NCI-H1436 treated with DMSO at 0.1 percent for 48 hours (cell line): ENCODE results near the gene MSL3B.

Experiments used
- DNase-seq: peaks from one replicate; lab custom pipeline; 2025; lab: John Stamatoyannopoulos, UW

The MSL3B gene

DNA sequence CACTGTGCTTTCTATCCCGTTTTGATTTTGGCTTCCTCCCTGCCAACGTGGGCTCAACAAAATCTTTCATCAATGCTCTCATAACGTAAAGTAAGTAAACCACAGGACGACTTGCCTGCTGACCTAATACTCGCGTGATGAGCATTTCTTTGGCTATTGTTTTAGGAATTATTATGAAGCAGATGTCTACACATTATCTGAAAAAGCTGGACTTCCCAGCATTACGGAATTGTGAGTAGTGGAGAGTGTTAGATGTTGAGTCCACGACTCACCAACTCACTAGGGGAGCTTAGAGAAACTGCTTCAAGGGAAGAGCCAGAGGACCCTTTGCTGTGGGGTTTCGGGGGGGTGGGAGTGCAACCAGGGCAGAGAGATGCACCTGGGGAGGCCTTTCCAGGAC lies 35.8 kb downstream of the MSL3B start:
- DNase-seq = no peak

DNA sequence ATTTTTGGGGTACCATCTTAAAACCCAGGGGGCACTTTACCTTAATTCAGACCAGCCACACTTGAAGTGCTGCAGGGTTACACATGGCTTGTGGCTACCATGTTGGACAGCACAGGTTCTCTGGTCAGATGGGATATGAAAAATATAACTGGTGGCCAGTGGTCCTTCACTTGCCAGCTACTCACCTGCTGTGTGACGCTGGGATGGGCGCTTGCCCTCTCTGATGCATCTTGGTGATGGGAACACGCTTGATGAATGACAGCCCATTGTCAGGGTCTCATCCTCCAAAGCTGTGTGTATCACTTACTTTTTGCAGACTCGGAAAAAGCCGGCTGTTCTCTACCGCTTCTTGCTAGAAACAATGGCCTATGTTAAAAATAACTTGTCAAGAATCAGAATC lies 36.3 kb downstream of the MSL3B start:
- no peak for DNase-seq

GRCh38 chr2:233831011-233831721 lies 37.0 kb downstream of the MSL3B start:
- peak; percentile 27 for DNase-seq

- DNase-seq = no peak
Observed at GRCh38 chr2:233830111-233830802, 37.9 kb downstream of the MSL3B start.

- no peak for DNase-seq
Observed at GRCh38 chr2:233829193-233830110, 38.7 kb downstream of the MSL3B start.

DNA sequence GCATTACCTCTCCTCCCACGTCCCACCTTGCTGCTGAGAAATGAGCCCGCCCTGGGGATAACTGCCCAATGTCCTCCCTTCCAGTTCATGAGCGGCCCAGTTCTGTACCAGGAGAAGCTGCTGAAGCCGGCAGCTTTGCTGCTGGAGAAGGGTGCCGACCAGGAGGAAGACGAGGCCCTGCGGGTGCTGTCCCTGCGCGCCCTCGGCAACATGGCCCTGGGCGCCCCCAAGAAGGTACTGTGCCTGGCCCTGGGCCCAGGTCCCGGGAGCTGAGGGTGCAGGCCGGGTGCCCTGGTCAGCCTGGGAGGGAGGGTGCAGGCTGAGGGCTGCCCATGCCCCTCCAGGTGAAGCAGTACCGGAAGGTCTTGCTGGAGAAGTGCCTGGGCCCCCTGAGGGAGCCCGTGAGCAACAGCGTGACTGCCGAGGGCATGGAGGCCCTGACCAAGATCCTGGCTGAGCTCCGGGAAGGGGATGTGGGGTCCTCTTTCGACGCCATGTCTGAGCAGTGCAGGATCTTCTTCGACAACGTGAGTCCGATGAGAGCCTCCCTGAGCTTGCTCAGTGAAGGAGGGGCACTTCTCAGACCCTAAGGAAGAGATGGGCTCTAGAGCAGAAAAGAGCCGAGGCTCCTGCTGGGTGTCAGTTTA lies 39.5 kb downstream of the MSL3B start:
- no peak for DNase-seq

GRCh38 chr2:233824373-233824772 lies 43.8 kb downstream of the MSL3B start:
- DNase-seq = no peak

- DNase-seq = no peak
Observed at GRCh38 chr2:233823731-233824121, 44.5 kb downstream of the MSL3B start.

- DNase-seq = no peak
Observed at GRCh38 chr2:233822781-233823730, 45.1 kb downstream of the MSL3B start.

DNA sequence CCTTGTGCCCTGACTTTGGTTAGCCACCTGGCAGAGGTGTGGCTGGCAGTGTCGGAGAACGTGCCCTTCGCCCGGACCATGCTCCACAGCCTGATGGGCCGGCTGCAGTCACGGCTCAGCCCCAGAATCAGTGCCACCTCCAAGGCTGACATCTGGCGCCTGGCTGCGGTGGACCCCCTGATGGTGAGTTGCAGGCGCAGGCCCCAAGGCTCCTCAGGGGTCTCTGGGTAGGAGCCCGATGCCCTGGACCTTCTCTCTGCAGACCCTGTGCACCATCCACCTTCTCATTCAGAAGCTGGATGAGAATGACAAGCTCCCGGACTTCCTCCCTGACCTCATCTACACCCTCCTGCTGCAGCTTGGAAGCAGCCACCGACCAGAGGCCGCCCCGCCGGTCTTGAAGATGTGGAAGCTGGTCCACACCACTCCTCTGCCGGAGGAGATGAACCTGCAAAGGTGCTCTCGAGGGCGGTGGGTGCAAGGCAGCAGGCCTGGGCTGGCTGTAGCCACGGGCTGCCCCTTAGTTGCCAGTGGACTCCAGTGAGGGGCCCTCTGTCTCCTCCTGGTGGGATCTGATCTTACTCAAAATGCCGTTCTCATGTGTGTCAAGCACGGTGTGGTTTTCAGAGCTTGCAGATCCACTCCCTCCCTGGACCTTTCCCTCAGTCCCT lies 46.0 kb downstream of the MSL3B start:
- DNase-seq = no peak

- DNase-seq = no peak
Observed at GRCh38 chr2:233821709-233822100, 46.5 kb downstream of the MSL3B start.

DNA sequence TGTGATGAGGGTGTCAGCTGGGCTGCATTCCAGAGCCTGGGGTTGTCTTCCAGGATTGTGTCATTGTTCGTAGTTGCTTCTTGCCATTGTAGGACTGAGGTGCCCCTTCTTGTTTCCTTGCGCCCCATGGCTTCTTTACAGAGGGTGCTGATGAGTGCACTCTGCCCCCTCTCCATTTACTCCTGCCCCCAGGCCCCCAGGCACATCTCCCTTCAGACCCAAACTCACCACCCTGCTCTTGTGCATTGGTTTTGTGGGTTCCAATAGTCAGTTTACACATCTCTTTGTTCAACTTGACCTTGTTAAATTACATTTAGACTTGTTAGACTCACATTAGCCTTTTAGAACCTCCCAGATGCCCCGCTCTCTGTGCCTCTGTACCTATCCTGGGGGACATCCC lies 47.0 kb downstream of the MSL3B start:
- DNase-seq = no peak

- no peak for DNase-seq
Observed at GRCh38 chr2:233820774-233821105, 47.4 kb downstream of the MSL3B start.

DNA sequence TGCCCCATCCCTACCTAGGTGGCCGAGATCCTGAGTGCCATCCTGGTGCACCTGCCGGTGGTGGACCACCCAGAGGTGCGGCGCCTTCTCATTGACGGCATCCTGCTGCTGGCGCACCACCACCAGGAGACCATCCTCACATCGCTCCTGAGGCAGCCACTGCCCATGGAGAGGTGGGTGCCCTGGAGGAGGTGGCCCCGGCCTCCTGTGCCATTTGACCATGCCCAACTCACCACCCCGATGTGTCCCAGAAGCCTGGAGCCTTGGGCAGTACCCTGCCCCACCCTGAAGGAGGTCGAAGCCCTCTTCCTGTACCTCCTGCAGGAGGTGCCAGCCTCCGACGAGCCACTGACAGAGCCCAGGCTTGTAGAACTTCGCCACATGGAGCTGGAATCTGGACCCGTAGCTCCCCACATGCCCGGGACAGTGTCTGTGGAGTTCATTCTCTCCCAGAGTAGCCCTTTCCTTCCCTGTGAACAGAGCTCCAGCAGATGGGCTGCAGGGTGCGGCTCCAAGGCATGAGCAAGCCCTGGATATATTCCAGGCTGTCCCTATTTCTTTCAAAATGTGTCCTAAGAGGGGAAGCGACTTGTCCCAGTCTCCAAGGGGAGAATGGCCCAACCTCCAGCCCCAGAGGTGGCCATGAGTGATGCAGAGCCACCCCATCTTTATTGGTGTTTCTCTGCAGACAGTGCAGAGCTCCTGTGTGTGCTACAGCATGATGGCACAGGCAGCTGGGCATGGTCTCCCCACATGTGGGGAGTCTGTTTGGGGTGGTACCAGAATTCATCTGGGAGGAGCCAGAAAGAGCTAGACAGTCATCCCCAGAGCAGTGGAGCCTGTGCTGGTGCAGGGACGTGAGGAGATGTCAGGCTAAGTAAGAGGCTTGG lies 48.1 kb downstream of the MSL3B start:
- DNase-seq = no peak

GRCh38 chr2:233818639-233819621 lies 49.3 kb downstream of the MSL3B start:
- DNase-seq = no peak

DNA sequence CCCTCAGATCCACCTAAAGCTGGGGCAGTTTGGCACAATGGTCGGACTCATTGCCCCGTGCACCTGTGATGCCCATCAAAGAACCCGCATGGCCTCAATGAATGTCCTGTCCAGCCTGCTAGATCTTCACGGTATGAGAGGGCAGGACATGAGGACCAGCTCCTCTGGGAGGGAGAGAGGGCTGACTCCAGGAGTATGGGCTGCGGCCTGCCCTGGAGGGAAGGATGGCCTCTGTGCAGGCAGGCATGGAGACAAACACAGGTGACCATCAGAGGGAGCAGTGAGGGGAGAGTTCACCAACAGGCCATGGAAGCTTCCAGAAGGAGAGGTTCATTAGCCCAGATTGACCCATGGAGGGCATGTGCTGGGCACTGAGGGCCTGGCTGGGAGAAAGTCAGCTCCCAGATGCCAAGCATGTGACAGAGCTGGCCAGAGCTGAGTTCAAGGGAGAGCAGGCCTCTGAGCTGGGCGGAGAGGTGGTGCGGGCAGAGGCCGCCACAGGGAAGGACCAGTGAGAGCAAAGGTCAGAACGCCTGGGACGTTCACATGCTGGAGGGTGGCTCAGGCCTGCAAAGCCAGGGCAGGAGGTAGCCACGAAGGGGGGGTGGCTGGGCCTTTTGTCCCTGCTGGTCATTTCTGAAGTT lies 50.1 kb downstream of the MSL3B start:
- DNase-seq = no peak

- no peak for DNase-seq
Observed at GRCh38 chr2:233817361-233817911, 50.8 kb downstream of the MSL3B start.

DNA sequence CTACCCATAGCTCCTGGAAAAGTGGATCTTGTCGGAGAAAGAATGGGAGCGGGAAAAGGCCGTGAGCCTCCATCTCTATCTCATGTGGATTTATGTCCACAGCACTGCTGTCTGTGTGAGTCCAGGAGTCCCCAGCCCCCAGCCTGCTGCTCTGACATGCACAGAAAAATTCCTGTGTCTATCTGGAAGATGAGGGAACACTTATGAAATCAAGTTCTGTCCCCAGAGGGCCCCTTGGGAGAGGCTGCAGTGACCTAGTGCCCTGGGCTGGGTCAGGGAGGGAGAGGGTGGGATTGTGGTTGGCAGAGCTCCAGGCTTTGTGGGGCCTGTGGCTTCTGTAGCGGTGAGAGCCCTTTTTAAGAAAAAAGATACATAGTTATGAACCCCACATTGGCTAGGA lies 51.4 kb downstream of the MSL3B start:
- no peak for DNase-seq
